NCI-H1694 treated with DMSO at 0.1 percent for 48 hours (cell line): ENCODE results near the gene OR2S2.
A peak's percentile ranks its signal among the peaks of the same experiment; 100 is the strongest.
"Not testable (repeated sequence)": the region's sequence is repeated elsewhere in the genome, so short reads cannot be mapped to it uniquely, and the experiment has no call there.

ENCODE experiments used
- DNase-seq: peaks from one replicate; lab custom pipeline; 2025; lab: John Stamatoyannopoulos, UW

Gene OR2S2

DNA sequence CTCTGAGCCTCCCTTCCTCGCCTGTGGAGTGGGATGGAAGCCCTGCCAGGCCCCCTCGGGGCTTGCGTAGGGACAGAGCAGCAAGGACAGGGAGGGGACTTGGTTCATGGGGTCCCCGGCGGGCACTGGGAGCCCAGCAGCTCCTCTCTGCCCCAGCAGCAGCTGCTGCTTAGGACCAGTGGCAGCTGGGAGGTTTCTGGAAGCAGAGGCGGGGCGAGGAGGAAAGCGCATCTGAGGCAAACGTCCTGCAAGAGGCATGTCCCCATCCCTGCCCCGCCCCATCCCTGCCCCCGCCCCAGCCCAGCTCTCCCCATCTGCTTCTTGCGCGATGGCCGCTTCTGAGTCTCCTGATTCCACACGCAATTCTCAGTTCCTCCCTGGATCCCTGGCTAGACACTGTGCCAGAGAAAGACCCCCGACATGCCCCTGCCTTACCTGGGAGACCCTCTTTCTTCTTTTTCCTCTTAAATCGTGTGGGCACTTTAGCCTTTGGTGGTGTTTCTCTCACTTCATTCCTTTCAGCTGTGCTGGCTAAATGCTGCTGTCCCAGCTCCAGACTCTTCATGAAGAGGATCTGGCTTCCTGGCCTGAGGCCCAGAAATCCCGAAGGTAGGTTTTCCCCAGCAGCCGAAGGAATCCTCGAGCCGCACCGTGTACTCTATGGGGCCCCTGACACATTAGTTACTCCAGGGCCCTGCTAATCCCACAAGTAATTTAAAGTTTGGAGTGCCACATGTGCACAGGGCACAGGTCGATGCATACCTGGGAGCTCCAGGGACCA, 4.4 kb upstream of the OR2S2 start:
- DNase-seq: no peak

GRCh38 chr9:35960039-35960655, 2.2 kb upstream of the OR2S2 start:
- DNase-seq: no peak

GRCh38 chr9:35956651-35957050, 1.3 kb downstream of the OR2S2 start:
- no peak for DNase-seq

DNA sequence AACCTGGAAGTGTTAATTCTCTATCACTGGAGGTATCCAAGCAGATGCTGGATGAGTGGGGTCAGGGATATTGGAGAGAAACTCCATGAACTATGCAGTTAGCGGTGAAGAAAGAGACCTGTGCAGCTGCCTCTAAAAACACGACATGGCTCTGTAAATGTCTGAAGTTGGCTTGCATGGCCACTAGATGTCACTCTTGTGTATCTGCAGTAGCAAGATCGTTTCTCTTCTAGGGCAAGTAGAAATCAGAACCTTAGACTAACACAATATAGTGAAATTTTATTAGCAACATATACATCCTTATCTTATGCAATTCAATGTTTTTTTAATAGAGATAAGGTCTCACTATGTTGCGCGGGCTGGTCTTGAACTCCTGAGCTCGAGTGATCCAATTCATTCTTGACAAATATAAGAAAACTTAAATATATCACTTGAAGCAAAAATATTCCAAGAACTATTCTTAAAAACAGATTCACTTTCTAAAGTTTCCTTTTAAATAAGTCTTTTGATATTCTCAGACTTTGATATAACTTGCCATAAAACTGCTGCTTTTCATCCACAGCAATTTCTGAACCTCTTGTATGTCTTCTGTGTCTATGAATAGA, 2.9 kb downstream of the OR2S2 start:
- DNase-seq: peak; percentile 89

GRCh38 chr9:35952526-35953191, 5.3 kb downstream of the OR2S2 start:
- DNase-seq: no peak

DNA sequence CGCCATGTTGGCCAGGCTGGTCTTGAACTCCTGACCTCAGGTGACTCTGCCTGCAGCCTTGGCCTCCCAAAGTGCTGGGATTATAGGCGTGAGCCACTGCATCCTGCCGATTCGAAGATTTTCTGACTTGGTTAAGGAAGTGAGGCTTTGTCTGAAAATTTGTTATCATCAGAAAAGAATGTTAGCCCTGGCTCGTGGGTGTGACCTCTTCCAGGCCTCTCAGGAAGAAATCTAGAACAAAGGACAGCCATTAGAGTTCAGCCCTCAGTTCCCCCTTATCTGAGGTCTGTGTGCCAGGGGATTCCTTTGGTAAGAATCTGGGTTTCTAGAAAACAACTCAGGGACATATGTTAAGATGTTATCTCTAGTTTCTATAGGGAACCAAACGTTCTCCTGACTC, 6.2 kb downstream of the OR2S2 start:
- DNase-seq: no peak

GRCh38 chr9:35948901-35949318, 9.0 kb downstream of the OR2S2 start:
- DNase-seq: no peak

DNA sequence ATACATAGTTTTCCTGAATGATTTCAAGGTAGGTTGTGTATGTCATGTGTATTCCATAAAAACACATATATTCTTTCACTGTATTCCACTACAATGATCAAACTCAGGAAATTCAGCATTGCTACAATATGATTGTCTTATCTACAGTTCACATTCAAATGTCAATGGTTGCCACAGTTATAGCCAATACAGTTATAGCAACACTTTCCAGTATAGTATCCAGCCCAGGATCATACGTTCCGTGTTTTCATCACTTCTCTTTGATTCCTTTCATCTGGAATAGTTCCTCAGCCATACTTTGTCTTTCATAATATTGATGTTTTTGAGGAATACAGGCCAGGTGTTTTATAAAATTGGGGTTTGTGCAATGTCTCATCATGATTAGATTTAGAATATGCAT, 9.5 kb downstream of the OR2S2 start:
- DNase-seq: no peak

- peak; percentile 94 for DNase-seq
Measured at GRCh38 chr9:35945341-35946018, 12.5 kb downstream of the OR2S2 start.

DNA sequence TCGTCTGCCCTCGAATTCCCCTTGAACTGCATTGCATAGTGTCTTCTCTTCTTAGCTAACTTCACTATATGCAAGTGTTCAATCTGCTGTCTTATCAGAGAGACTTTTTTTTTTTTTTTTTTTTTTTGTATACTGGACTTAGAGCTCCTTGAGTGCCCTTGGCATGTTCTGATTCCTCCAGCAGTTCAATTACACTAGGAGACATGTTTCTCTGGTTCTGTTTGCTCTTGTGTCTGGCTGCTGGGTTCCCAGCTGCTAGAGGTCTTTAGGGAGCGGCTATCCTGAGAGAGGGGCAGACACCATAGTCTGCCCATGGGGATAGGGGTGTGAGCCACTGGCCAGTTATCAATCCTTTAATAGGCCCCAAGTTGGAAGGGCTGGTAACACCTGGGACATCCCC, 13.1 kb downstream of the OR2S2 start:
- no peak for DNase-seq

DNA sequence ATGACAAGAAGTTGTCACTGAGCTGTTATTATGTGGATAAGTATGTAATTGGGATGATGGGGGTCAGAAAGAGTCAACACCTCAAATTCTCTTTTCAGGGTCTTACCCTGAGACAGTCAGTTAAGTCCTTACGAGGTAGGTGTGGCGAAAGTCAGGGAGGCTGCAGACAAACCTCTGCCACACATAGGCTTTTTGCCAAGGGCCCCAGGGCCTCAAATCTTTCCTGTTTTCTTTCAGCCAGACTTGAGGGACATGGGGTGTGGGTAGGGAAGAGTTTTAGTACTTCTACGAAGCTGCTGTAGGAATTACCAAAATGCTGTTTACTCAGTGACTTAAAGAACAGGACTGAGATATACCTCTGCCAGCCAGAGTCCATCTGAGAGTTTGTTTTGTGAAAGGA, 13.8 kb downstream of the OR2S2 start:
- no peak for DNase-seq

DNA sequence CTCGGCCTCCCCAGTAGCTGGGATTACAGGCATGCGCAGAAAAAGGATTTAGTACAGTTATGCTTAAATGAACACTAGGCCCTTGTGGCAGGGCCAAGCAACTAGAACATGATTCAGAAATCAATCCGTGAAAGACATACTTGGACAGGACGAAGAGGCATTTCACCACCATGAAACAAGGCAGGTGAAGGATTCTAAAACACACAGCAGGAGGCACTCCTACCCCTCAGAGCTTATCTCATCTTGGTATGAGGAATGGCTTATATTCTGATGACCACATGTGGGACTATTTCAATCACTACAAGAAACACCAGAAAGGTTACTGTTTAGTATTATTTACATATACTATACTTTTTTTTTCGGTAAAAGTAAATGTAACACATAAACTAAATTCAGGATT, 15.7 kb downstream of the OR2S2 start:
- DNase-seq: no peak

- no peak for DNase-seq
Measured at GRCh38 chr9:35940458-35941407, 17.2 kb downstream of the OR2S2 start.

GRCh38 chr9:35939679-35940250, 18.2 kb downstream of the OR2S2 start:
- no peak for DNase-seq

GRCh38 chr9:35938474-35939356, 19.2 kb downstream of the OR2S2 start:
- no peak for DNase-seq

- DNase-seq: no peak
Measured at GRCh38 chr9:35937227-35937626, 20.7 kb downstream of the OR2S2 start.

GRCh38 chr9:35935755-35936509, 22.0 kb downstream of the OR2S2 start:
- no peak for DNase-seq

- DNase-seq: no peak
Measured at GRCh38 chr9:35935261-35935660, 22.7 kb downstream of the OR2S2 start.

- DNase-seq: not testable (repeated sequence)
Measured at GRCh38 chr9:35934069-35934468, 23.9 kb downstream of the OR2S2 start.
